HFFc6 (cell line): ENCODE results near the gene PRR7. TPM values are rescaled to one million over a fixed set of nuclear protein-coding genes. Genes with fewer than 3 reads are reported as not detected.

Source experiments
- DNase-seq: peaks from one replicate; pipeline ENCODE4 v3.0.0-alpha.2; 2018
- H3K27ac Mint-ChIP-seq: 2 replicates; pipeline ENCODE4 v1.8.0; 2020; ENCODE audit warnings: mild to moderate bottlenecking, mixed read lengths
- H3K27me3 Mint-ChIP-seq: 2 replicates; pipeline ENCODE4 v1.8.0; 2021; ENCODE audit warnings: mild to moderate bottlenecking, moderate library complexity, mixed read lengths; ENCODE audit not compliant: insufficient read depth
- H3K36me3 Mint-ChIP-seq: 2 replicates; pipeline ENCODE4 v1.8.0; 2021; ENCODE audit warnings: low read depth, mixed read lengths
- H3K4me1 Mint-ChIP-seq: 2 replicates; pipeline ENCODE4 v1.8.0; 2020; ENCODE audit warnings: low read depth, mixed read lengths
- H3K4me3 Mint-ChIP-seq: 2 replicates; pipeline ENCODE4 v1.8.0; 2020; ENCODE audit warnings: mild to moderate bottlenecking, moderate library complexity, mixed read lengths
- H3K9me3 Mint-ChIP-seq: 2 replicates; pipeline ENCODE4 v1.8.0; 2020; ENCODE audit warnings: mild to moderate bottlenecking, mixed read lengths
- CTCF ChIP-seq: fragments of 200-600 bp; sonication (generic); IDR thresholded peaks from 2 replicates; pipeline ENCODE4 v1.5.0; 2021; ENCODE audit warnings: antibody characterized with exemption, mild to moderate bottlenecking
- total RNA-seq, 6 experiments: library from RNA; stranded (reverse); fragmentation: NEBNext Ultra II Directional; extraction: Animal tissue kit (Norgen Biotek cat#: 25700); gene quantifications; 2 replicates in 1 of 6; 3 replicates in 5 of 6; pipeline ENCODE4 v1.2.3, GENCODE V29; 2021

Gene PRR7
- total RNA-seq, 6 experiments from 2014 or later = 8.9 to 16.9 (median 10.4) TPM

GRCh38 chr5:177473443-177474001 lies 26.9 kb downstream of the PRR7 start, which contains the start of gene DBN1:
TSS of gene DBN1 (minus strand) at chr5:177473634. CDS start at chr5:177473521, 113 bp downstream.
- H3K4me1 Mint-ChIP-seq = peaks cover 78% of the 10 kb centered on the region
- H3K9me3 Mint-ChIP-seq = peaks cover 4% of the 10 kb centered on the region; the same call in 1 of the 2 replicates
- peaks cover 10% of the 10 kb centered on the region; the same call in 1 of the 2 replicates for H3K36me3 Mint-ChIP-seq
- peaks cover 51% of the 10 kb centered on the region for H3K27me3 Mint-ChIP-seq
- no peak for TF ChIP-seq CTCF
- no peak for DNase-seq
- H3K4me3 Mint-ChIP-seq = peak within 1 kb of the TSS; percentile 92
- peak within 1 kb of the TSS; percentile 78 for H3K27ac Mint-ChIP-seq

GRCh38 chr5:177474002-177474476 lies 27.4 kb downstream of the PRR7 start:
- Mint-ChIP-seq H3K36me3 (peaks cover 5% of the 10 kb centered on the region; the same call in 1 of the 2 replicates), H3K4me3 (peak overlapping the region; percentile 60), H3K4me1 (peaks cover 78% of the 10 kb centered on the region), H3K27me3 (peaks cover 55% of the 10 kb centered on the region), H3K9me3 (peaks cover 4% of the 10 kb centered on the region; the same call in 1 of the 2 replicates), H3K27ac (peak overlapping the region; percentile 78)
- no peak for DNase-seq
- TF ChIP-seq CTCF = no peak

- H3K4me3 Mint-ChIP-seq = peak overlapping the region; percentile 60; the same call in 1 of the 2 replicates
- no peak for TF ChIP-seq CTCF
- no peak for DNase-seq
- H3K4me1 Mint-ChIP-seq = peaks cover 78% of the 10 kb centered on the region
- peaks cover 12% of the 10 kb centered on the region for H3K36me3 Mint-ChIP-seq
- H3K27me3 Mint-ChIP-seq = peaks cover 64% of the 10 kb centered on the region
- H3K27ac Mint-ChIP-seq = peak overlapping the region; percentile 42
- H3K9me3 Mint-ChIP-seq = peaks cover 9% of the 10 kb centered on the region; the same call in 1 of the 2 replicates
These were observed 28.4 kb downstream of the PRR7 start for GRCh38 chr5:177474846-177475562.

GRCh38 chr5:177475563-177476427 lies 29.2 kb downstream of the PRR7 start:
- H3K27ac Mint-ChIP-seq = peak overlapping the region; percentile 42
- H3K4me3 Mint-ChIP-seq = peak overlapping the region; percentile 60
- DNase-seq = no peak
- H3K9me3 Mint-ChIP-seq = peaks cover 9% of the 10 kb centered on the region; the same call in 1 of the 2 replicates
- peaks cover 74% of the 10 kb centered on the region for H3K4me1 Mint-ChIP-seq
- no peak for TF ChIP-seq CTCF
- H3K36me3 Mint-ChIP-seq = peaks cover 9% of the 10 kb centered on the region
- H3K27me3 Mint-ChIP-seq = peaks cover 68% of the 10 kb centered on the region

- peak; percentile 55 for DNase-seq
- Mint-ChIP-seq H3K36me3 (peaks cover 11% of the 10 kb centered on the region), H3K27ac (peak overlapping the region; percentile 42), H3K27me3 (peaks cover 65% of the 10 kb centered on the region), H3K4me3 (peak overlapping the region; percentile 5), H3K9me3 (peaks cover 9% of the 10 kb centered on the region; the same call in 1 of the 2 replicates), H3K4me1 (peaks cover 68% of the 10 kb centered on the region)
- TF ChIP-seq CTCF = no peak
These were observed 30.1 kb downstream of the PRR7 start for GRCh38 chr5:177476531-177477233.
